Activated CD4-positive, CD25-positive, alpha-beta regulatory T cell (primary cell): ENCODE data around the gene TDRD1.

Experiments
- DNase-seq, 4 experiments: peaks; one replicate each; lab custom pipeline; 2025; lab: John Stamatoyannopoulos, UW

TDRD1 gene

GRCh38 chr10:114176511-114176910 is 2.6 kb upstream of the TDRD1 start:
- DNase-seq, result no peak

GRCh38 chr10:114179747-114180146 is 594 bp downstream of the TDRD1 start:
- no peak for DNase-seq

DNA sequence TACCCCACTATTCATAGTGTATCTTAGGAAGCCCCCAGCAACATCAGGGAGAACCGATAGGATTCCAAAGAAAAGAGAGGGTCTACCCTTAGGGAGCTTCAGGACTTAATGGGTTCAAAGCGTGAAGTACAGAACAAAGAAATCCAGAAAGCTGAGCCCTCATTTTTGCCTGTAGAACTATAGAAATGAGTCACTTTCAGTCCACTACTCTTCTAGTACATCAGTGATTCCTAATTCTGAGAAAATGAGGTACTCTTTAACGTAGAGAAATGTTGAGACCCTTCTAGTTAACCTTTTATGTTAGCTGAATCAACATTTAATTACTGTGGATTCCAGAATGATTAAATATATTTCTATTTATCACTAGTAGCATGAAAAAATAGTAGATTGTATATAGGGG is 1.8 kb downstream of the TDRD1 start:
- DNase-seq, result no peak

DNA sequence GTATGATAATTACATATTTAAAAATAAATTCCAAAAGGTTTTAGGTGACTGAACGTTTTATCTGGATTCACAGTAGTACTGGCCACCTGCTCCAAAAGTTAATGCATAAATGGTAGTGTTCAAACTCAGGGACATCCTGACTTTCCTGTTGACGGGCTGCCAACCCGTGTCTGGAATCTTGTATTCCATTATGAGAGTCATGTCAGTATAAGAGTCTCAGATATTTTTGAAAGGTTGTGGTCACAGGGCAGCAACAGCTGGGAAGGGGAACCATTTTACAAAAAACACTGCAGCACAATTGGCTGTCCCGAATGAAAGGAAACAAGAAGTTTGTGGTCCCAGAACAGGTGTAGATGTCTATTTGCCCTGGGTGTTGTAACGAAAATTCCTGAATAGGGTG is 2.8 kb downstream of the TDRD1 start:
- DNase-seq, result no peak

DNA sequence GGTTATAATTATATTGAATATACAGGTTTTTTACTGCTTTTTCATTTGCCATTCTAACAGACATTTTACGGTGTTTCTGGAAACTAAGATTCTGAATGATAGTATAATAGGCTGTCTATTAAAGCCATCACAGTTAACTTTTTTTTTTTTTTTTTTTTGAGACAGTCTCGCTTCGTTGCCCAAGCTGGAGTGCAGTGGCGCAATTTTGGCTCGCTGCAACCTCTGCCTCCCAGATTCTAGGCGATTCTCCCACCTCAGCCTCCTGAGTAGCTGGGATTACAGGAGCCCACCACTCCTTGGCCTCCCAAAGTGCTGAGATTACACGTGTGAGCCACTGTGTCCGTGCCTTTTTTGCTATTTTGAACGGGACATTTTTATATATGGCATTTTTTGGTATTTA is 4.4 kb downstream of the TDRD1 start:
- DNase-seq, result no peak

DNA sequence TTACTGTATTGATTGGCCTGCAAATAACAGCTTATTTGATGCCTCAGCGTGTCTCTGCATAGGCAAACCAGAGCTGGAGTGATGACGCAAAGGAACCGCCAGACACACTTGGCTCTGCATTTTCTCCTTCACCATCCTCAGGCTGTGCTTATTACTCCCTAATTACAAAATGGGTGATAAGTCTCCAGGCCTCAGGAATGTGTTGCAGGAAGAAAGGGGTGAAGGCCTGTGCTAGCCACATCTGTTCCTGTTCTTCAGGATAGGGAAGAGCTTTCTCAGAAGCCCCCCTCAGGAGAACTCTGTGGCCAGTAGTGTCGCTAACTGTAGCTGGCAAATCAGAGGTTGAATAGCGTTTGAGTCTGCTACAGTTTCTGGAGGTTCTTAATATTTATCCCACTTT is 5.1 kb downstream of the TDRD1 start:
- DNase-seq, result no peak

- DNase-seq, result no peak
These were observed 8.8 kb downstream of the TDRD1 start for GRCh38 chr10:114188001-114188400.

DNA sequence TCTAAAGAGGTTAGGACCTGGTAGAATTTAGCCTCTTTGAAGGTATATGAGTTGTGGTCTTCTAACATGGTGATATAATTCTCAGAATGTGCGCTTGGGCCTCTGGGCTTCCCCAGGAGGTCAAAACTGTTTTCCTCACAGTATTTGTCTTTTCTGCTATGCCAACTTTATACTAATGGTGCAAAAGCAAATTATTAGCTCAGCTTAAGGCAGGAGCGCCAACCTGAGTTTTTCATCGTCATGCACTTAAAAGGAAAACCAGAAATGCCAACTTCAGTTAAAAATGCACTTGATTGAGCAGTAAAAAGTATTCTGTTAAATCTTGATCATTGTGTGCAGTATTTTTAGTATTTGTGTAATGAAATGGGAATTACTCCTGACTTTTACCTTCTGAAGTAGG is 9.7 kb downstream of the TDRD1 start:
- DNase-seq, result no peak

DNA sequence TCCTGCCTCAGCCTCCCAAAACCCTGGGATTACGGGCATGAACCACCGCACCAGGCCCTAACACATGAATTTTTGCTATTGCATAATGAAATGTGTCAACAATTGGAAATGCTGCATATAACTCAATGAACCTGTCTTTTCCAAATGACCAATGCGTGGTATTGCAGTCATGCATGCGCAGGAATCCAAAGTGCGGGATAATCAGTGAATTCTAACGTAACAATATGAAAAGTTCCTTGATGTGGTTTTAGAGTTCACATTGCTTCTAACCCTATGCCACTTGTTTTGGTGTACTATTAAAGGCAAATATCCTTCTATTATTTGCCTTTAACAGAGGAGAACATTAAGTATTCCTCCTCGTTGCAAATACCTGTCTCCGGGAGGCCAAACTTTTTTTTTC is 10.5 kb downstream of the TDRD1 start:
- DNase-seq, result no peak

DNA sequence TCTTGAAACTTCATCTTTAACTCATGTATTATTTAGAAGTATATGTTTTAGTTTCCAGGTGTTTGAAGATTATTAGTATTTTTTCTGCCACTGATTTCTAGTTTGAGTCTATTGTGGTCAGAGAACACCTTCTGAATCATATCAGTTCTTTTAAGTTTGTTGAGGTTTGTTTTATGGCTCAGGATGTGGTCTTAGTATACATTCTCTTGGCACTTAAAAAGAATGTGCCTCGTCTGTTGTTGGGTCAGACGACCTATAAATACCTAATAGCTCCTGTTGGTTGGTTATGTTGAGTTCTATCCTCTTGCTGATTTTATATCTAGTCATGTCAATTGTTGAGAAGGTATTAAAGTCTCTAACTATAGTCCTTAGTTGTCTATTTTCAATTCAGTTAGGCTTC is 15.9 kb downstream of the TDRD1 start:
- no peak for DNase-seq

GRCh38 chr10:114199239-114199638 is 20.1 kb downstream of the TDRD1 start:
- DNase-seq, result no peak

DNA sequence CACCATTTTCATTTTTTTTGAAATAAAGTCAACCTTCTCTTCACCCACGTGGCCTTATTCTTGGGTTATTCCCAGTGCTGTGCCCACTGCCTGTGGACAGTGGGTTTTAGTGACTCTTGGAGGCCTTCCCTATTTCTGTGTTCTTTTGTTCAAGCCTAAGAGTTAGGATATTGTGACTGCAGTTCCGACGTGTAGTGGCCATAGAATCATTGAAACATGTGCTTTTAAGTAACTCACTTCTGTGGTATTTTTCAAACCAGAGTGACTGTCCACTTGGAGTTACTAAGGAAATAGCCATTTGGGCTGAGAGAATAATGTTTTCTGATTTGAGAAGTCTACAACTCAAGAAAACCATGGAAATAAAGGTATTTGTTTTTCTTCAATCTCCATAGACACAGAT is 23.7 kb downstream of the TDRD1 start:
- no peak for DNase-seq

DNA sequence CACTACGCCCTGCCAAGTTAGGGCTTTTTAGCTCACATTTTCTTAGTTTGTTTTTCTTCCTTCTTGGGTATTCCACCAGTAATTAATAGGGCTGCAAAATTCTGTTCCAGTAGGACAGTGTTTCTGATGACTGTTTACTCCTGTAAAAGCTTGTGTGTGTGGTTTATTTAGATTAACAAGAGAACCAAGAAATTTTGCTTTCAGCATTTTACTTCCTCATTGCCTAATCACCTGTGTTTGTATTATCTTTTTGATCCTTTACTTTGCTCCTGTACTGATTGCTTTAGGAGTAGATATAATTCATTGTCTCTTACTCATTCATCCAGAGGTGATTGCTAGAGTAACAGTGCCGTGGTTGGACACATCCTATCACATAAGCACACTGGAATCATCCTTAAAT is 27.7 kb downstream of the TDRD1 start:
- no peak for DNase-seq

DNA sequence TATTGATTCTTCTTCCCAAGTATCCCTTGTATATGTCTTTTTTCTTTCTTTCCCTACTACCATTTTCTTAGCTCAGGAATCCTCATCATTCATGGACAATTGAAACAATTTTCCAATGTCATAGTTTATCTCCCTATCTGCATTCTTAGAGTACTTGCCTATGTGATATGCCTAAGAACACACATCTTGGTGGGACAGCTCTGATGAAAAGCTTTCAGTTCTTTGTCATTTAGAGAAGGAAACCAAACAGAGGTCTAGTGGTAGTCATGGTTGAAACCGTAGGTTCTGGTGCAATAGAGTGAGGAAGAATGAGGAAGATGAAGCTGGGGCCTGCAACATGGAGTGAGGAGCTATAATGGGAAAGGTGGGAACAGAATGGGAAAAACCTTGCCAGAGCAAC is 28.2 kb downstream of the TDRD1 start:
- DNase-seq, result no peak

- no peak for DNase-seq
These were observed 29.2 kb downstream of the TDRD1 start for GRCh38 chr10:114208351-114208750.

DNA sequence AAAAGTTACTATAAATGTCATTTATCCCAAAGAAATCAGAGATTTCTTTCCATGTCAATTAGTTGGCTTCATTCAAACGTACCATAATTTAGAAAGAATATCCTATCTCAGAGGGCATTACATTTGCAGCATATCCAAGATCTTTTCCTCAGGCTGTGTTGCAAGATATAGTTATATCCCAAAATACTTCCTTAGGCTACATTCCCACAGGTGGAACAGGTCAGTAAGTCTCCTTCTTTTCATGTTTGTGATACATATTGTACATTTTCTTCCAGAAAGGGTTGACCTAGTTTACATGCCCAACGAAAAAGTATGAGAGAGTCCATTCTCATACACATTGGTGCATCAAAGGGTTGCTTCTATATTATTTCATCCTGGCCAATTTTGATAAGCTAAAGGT is 33.0 kb downstream of the TDRD1 start:
- no peak for DNase-seq

DNA sequence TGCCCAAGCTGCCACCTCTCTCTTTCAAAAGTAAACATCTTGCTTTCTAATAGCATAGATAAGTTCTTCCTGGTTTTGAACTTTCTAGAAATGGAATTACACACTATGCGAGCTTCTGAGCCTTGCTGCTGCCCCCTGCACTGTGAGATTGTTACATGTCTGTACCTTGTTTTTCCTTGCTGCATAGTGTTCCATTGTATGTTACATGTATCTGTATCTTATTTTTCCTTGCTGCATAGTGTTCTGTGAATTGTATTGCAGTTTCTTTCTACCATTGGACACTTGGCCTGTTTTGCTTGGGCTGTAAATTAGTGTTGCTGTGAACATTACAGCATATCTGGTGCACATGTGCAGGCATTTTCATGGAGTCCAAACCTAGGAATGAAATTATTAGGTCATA is 35.9 kb downstream of the TDRD1 start:
- DNase-seq, result no peak

GRCh38 chr10:114220281-114220680 is 41.1 kb downstream of the TDRD1 start:
- no peak for DNase-seq

DNA sequence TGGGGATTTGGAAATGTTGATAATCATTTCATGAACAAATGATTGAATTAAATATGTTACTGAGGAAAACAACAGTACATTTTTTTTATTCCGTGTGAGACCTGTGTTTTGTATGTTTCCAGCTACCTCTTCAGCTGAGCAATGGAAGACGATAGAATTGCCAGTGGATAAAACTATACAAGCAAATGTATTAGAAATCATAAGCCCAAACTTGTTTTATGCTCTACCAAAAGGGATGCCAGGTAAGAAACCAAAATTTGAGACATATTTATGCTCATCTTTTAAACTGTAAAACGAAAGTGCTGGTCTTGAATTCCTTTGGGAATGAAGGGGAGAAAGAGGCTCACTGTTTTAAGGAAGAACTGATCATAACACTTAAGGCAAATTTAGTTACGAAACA is 42.1 kb downstream of the TDRD1 start:
- no peak for DNase-seq

- no peak for DNase-seq
These were observed 43.9 kb downstream of the TDRD1 start for GRCh38 chr10:114223066-114223465.

DNA sequence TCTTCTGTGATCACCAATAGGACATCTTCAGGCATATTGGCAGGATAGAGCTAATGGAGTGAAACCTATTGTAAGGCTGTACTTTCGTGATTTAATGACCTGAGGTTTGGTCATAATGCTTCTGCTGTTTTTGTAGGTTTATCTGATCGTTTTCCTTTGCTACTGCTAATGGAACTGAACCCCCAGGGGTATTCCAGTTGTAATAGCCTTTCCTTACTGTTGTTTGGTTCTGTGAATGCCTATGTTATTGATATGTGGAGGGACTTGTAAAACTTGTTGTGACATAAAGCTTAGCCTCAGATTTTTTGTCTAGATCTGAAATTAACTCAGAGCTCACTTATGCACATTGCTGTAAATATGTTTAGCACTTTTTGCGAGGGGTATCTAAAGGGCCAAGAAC is 49.0 kb downstream of the TDRD1 start:
- DNase-seq, result no peak

DNA sequence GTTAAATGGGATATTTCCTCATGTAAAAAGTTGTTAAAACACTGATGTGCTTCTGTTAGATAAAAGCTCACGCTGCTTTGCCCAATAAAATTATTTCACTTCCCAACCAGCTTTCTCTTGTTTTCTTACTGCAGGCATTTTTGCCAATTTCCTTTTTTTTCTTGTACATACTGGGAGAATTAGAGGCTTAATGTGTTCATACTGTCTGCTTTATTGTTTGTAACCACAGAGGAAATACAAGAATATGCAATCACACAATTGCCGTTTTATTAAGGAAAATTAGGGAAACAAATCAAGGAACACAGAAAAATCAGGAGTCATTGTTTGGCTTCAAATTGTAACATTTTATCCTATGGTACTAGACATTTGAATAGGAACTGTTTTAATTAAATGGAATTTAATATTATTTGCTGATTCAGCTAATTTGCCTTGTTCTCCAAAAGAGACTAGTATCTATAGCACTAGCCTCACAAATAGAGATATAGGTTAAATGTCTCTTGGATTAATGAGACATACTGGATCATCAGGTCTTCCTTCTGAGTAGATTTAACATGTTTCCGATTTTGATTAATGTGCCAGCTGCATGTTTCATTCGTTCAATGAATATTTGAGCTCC is 53.5 kb downstream of the TDRD1 start:
- DNase-seq, result no peak

- DNase-seq, result no peak
These were observed 54.3 kb downstream of the TDRD1 start for GRCh38 chr10:114233482-114233881.

GRCh38 chr10:114234132-114234531 is 55.0 kb downstream of the TDRD1 start:
- no peak for DNase-seq
